ENCODE results near the gene TASOR.

Gene TASOR

GRCh38 chr3:56667973-56668579, 15.0 kb downstream of the TASOR start:
- no peak for DNase-seq
- no peak for TF ChIP-seq POLR2A (IDR thresholded peaks at IDR 0.05; ENCODE audit: low read length)
- no peak for TF ChIP-seq GATA1 (IDR thresholded peaks at IDR 0.05; ENCODE audit: low read depth, low read length)

GRCh38 chr3:56664823-56665222, 18.2 kb downstream of the TASOR start:
- no peak for DNase-seq
- no peak for TF ChIP-seq POLR2A (IDR thresholded peaks at IDR 0.05; ENCODE audit: low read length)
- TF ChIP-seq GATA1 (IDR thresholded peaks at IDR 0.05; ENCODE audit: low read depth, low read length), result no peak

GRCh38 chr3:56655709-56656108, 27.4 kb downstream of the TASOR start:
- TF ChIP-seq POLR2A (IDR thresholded peaks at IDR 0.05; ENCODE audit: low read length), result no peak
- no peak for TF ChIP-seq GATA1 (IDR thresholded peaks at IDR 0.05; ENCODE audit: low read depth, low read length)
- DNase-seq, result no peak

GRCh38 chr3:56654460-56654859, 28.6 kb downstream of the TASOR start:
- TF ChIP-seq POLR2A (IDR thresholded peaks at IDR 0.05; ENCODE audit: low read length) (no peak), GATA1 (IDR thresholded peaks at IDR 0.05; ENCODE audit: low read depth, low read length) (no peak)
- no peak for DNase-seq

- TF ChIP-seq POLR2A (IDR thresholded peaks at IDR 0.05; ENCODE audit: low read length) (no peak), GATA1 (IDR thresholded peaks at IDR 0.05; ENCODE audit: low read depth, low read length) (no peak)
- DNase-seq, result no peak
Observed at GRCh38 chr3:56645407-56645806, 37.7 kb downstream of the TASOR start.

- TF ChIP-seq GATA1 (IDR thresholded peaks at IDR 0.05; ENCODE audit: low read depth, low read length), result no peak
- TF ChIP-seq POLR2A (IDR thresholded peaks at IDR 0.05; ENCODE audit: low read length), result no peak
- no peak for DNase-seq
Observed at GRCh38 chr3:56633602-56634535, 49.2 kb downstream of the TASOR start.
